SJSA1 (cell line): Measurements from ENCODE around the gene GOLGA6A. TPM values are rescaled to one million over a fixed set of nuclear protein-coding genes. Genes with fewer than 3 reads are reported as not detected.
A peak's percentile ranks its signal among the peaks of the same experiment; 100 is the strongest.

Experiments
- DNase-seq, 2 experiments: peaks; one replicate each; pipeline ENCODE4 v3.0.0-alpha.2; 2015 to 2020; ENCODE audit warnings: low spot score in 2 of 2, low read depth in 1 of 2
- H3K27ac ChIP-seq: fragments of 250-450 bp; sonication (Bioruptor Pico); 2 replicates; pipeline ENCODE4 v1.5.1; 2020; ENCODE audit warnings: mild to moderate bottlenecking, moderate library complexity
- H3K27me3 ChIP-seq: fragments of 250-450 bp; sonication (Bioruptor Pico); replicated peaks from 2 replicates; pipeline ENCODE4 v1.5.1; 2020; ENCODE audit warnings: mild to moderate bottlenecking, moderate library complexity
- H3K36me3 ChIP-seq: fragments of 250-450 bp; sonication (Bioruptor Pico); 2 replicates; pipeline ENCODE4 v1.5.1; 2020; ENCODE audit warnings: mild to moderate bottlenecking
- H3K4me1 ChIP-seq: fragments of 250-450 bp; sonication (Bioruptor Pico); replicated peaks from 2 replicates; pipeline ENCODE4 v1.6.1; 2021; ENCODE audit warnings: mild to moderate bottlenecking
- H3K4me3 ChIP-seq: fragments of 250-450 bp; sonication (Bioruptor Pico); 2 replicates; pipeline ENCODE4 v1.5.1; 2020; ENCODE audit warnings: mild to moderate bottlenecking
- H3K9me3 ChIP-seq: fragments of 250-450 bp; sonication (Bioruptor Pico); replicated peaks from 2 replicates; pipeline ENCODE4 v1.5.1; 2020; ENCODE audit warnings: mild to moderate bottlenecking
- total RNA-seq: library from RNA; depleted of rRNA; stranded (reverse); fragments of >200 nt; shearing (Covaris generic); gene quantifications from 2 replicates; pipeline ENCODE4 v1.2.3, GENCODE V29; 2014

The GOLGA6A gene
- total RNA-seq, 1 experiment from 2014 or later: not detected

GRCh38 chr15:74041777-74042435, 40.4 kb downstream of the GOLGA6A start:
- H3K27ac ChIP-seq: peak overlapping the region; percentile 94
- DNase-seq: no peak
- H3K36me3 ChIP-seq: peaks cover 24% of the 10 kb centered on the region
- peaks cover 7% of the 10 kb centered on the region; the same call in 1 of the 2 replicates for H3K9me3 ChIP-seq
- H3K27me3 ChIP-seq: no peaks in the 10 kb centered on the region
- peaks cover 48% of the 10 kb centered on the region for H3K4me1 ChIP-seq
- no peak overlapping the region for H3K4me3 ChIP-seq

GRCh38 chr15:74041311-74041756, 41.0 kb downstream of the GOLGA6A start:
- H3K27ac ChIP-seq: peak overlapping the region; percentile 94
- peaks cover 51% of the 10 kb centered on the region for H3K4me1 ChIP-seq
- DNase-seq: no peak
- H3K27me3 ChIP-seq: no peaks in the 10 kb centered on the region
- peaks cover 30% of the 10 kb centered on the region for H3K36me3 ChIP-seq
- no peak overlapping the region for H3K4me3 ChIP-seq
- peaks cover 7% of the 10 kb centered on the region; the same call in 1 of the 2 replicates for H3K9me3 ChIP-seq

- Histone ChIP-seq H3K4me3 (no peak overlapping the region), H3K27ac (peak overlapping the region; percentile 94), H3K4me1 (peaks cover 51% of the 10 kb centered on the region), H3K9me3 (peaks cover 7% of the 10 kb centered on the region; the same call in 1 of the 2 replicates), H3K36me3 (peaks cover 41% of the 10 kb centered on the region), H3K27me3 (no peaks in the 10 kb centered on the region)
- peak; percentile 96 to 97 for DNase-seq
Observed at GRCh38 chr15:74040109-74040850, 42.1 kb downstream of the GOLGA6A start.

GRCh38 chr15:74039656-74040010, 42.7 kb downstream of the GOLGA6A start:
- Histone ChIP-seq H3K27ac (peak overlapping the region; percentile 94), H3K9me3 (peaks cover 7% of the 10 kb centered on the region; the same call in 1 of the 2 replicates), H3K4me1 (peaks cover 51% of the 10 kb centered on the region), H3K27me3 (no peaks in the 10 kb centered on the region), H3K36me3 (peaks cover 47% of the 10 kb centered on the region), H3K4me3 (no peak overlapping the region)
- DNase-seq: peak; percentile 63 to 77

- H3K4me1 ChIP-seq: peaks cover 51% of the 10 kb centered on the region
- no peak overlapping the region for H3K4me3 ChIP-seq
- no peaks in the 10 kb centered on the region for H3K27me3 ChIP-seq
- DNase-seq: no peak
- H3K36me3 ChIP-seq: peaks cover 54% of the 10 kb centered on the region
- peaks cover 7% of the 10 kb centered on the region; the same call in 1 of the 2 replicates for H3K9me3 ChIP-seq
- H3K27ac ChIP-seq: peak overlapping the region; percentile 94
Observed at GRCh38 chr15:74038707-74039655, 43.4 kb downstream of the GOLGA6A start.

GRCh38 chr15:74037171-74038117, 44.9 kb downstream of the GOLGA6A start:
- DNase-seq: no peak
- Histone ChIP-seq H3K4me3 (no peak overlapping the region), H3K4me1 (peaks cover 51% of the 10 kb centered on the region), H3K9me3 (peaks cover 7% of the 10 kb centered on the region; the same call in 1 of the 2 replicates), H3K27me3 (no peaks in the 10 kb centered on the region), H3K27ac (no peak overlapping the region), H3K36me3 (peaks cover 69% of the 10 kb centered on the region)

GRCh38 chr15:74036271-74037170, 45.8 kb downstream of the GOLGA6A start:
- peaks cover 6% of the 10 kb centered on the region; the same call in 1 of the 2 replicates for H3K9me3 ChIP-seq
- H3K27ac ChIP-seq: no peak overlapping the region
- no peak overlapping the region for H3K4me3 ChIP-seq
- no peaks in the 10 kb centered on the region for H3K27me3 ChIP-seq
- peak; percentile 42 to 65 for DNase-seq
- peaks cover 45% of the 10 kb centered on the region for H3K4me1 ChIP-seq
- peaks cover 67% of the 10 kb centered on the region for H3K36me3 ChIP-seq

GRCh38 chr15:74035121-74036017, 47.0 kb downstream of the GOLGA6A start:
- no peak overlapping the region for H3K27ac ChIP-seq
- no peaks in the 10 kb centered on the region for H3K9me3 ChIP-seq
- H3K4me3 ChIP-seq: no peak overlapping the region
- peaks cover 62% of the 10 kb centered on the region for H3K36me3 ChIP-seq
- no peak for DNase-seq
- peaks cover 35% of the 10 kb centered on the region for H3K4me1 ChIP-seq
- no peaks in the 10 kb centered on the region for H3K27me3 ChIP-seq

- DNase-seq: no peak
Observed at GRCh38 chr15:74034206-74034755, 48.1 kb downstream of the GOLGA6A start.

GRCh38 chr15:74032606-74033561, 49.5 kb downstream of the GOLGA6A start:
- Histone ChIP-seq H3K27ac (no peak overlapping the region), H3K36me3 (peaks cover 80% of the 10 kb centered on the region), H3K9me3 (no peaks in the 10 kb centered on the region), H3K4me3 (no peak overlapping the region), H3K4me1 (peaks cover 10% of the 10 kb centered on the region; the same call in 1 of the 2 replicates), H3K27me3 (no peaks in the 10 kb centered on the region)
- no peak for DNase-seq

More at GRCh38 chr15:74034206-74034755, 48.1 kb downstream of the GOLGA6A start:
- Histone ChIP-seq H3K27ac (no peak overlapping the region), H3K9me3 (no peaks in the 10 kb centered on the region), H3K36me3 (peaks cover 73% of the 10 kb centered on the region), H3K4me1 (peaks cover 24% of the 10 kb centered on the region), H3K27me3 (no peaks in the 10 kb centered on the region), H3K4me3 (no peak overlapping the region)
